Activated T-cell treated with anti-CD3 and anti-CD28 coated beads, Interleukin-2, amount 50 U/mL, for 24 hours (primary cell): ENCODE measurements around the gene MOCS2.
"Not testable (repeated sequence)": the region's sequence is repeated elsewhere in the genome, so short reads cannot be mapped to it uniquely, and the experiment has no call there.

Experiments
- DNase-seq: peaks from one replicate; pipeline ENCODE4 v3.0.0-alpha.2; 2020
- H3K27ac Mint-ChIP-seq: 2 replicates; pipeline ENCODE4 v1.8.0; 2020; ENCODE audit warnings: mild to moderate bottlenecking, mixed read lengths
- H3K27me3 Mint-ChIP-seq: 2 replicates; pipeline ENCODE4 v1.8.0; 2020; ENCODE audit warnings: mixed read lengths
- H3K36me3 Mint-ChIP-seq: 2 replicates; pipeline ENCODE4 v1.8.0; 2020; ENCODE audit warnings: low read depth, mixed read lengths
- H3K4me1 Mint-ChIP-seq: 2 replicates; pipeline ENCODE4 v1.8.0; 2020; ENCODE audit warnings: low read depth, mixed read lengths
- H3K4me3 Mint-ChIP-seq: 2 replicates; pipeline ENCODE4 v1.8.0; 2020; ENCODE audit warnings: mild to moderate bottlenecking, moderate library complexity, mixed read lengths
- H3K9me3 Mint-ChIP-seq: 2 replicates; pipeline ENCODE4 v1.8.0; 2020; ENCODE audit warnings: mixed read lengths

Gene MOCS2

GRCh38 chr5:53109443-53110127 lies at the start of gene MOCS2:
TSS of gene MOCS2 (minus strand) at chr5:53109757. CDS start at chr5:53107174, 2,583 bp downstream.
- DNase-seq, result peak; percentile 93
- Mint-ChIP-seq H3K4me3 (peak within 1 kb of the TSS; percentile 95), H3K36me3 (peaks cover 40% of the 10 kb centered on the region), H3K4me1 (peaks cover 49% of the 10 kb centered on the region), H3K9me3 (no peaks in the 10 kb centered on the region), H3K27me3 (no peaks in the 10 kb centered on the region), H3K27ac (peak within 1 kb of the TSS; percentile 93)

GRCh38 chr5:53151713-53152458 lies 42.3 kb upstream of the MOCS2 start:
- no peaks in the 10 kb centered on the region for H3K4me1 Mint-ChIP-seq
- H3K27ac Mint-ChIP-seq, result no peak overlapping the region
- no peaks in the 10 kb centered on the region for H3K9me3 Mint-ChIP-seq
- no peak overlapping the region for H3K4me3 Mint-ChIP-seq
- no peak for DNase-seq
- peaks cover 3% of the 10 kb centered on the region for H3K27me3 Mint-ChIP-seq
- no peaks in the 10 kb centered on the region for H3K36me3 Mint-ChIP-seq

GRCh38 chr5:53133020-53133419 lies 23.5 kb upstream of the MOCS2 start:
- no peak for DNase-seq
- Mint-ChIP-seq H3K27ac (no peak overlapping the region), H3K27me3 (no peaks in the 10 kb centered on the region), H3K4me3 (no peak overlapping the region), H3K9me3 (no peaks in the 10 kb centered on the region), H3K36me3 (no peaks in the 10 kb centered on the region), H3K4me1 (no peaks in the 10 kb centered on the region)

- no peaks in the 10 kb centered on the region for H3K9me3 Mint-ChIP-seq
- no peak overlapping the region for H3K27ac Mint-ChIP-seq
- no peaks in the 10 kb centered on the region for H3K36me3 Mint-ChIP-seq
- DNase-seq, result no peak
- H3K27me3 Mint-ChIP-seq, result no peaks in the 10 kb centered on the region
- H3K4me1 Mint-ChIP-seq, result no peaks in the 10 kb centered on the region
- no peak overlapping the region for H3K4me3 Mint-ChIP-seq
Measured at GRCh38 chr5:53130266-53130665, 20.7 kb upstream of the MOCS2 start.

GRCh38 chr5:53128481-53128880 lies 18.9 kb upstream of the MOCS2 start:
- H3K9me3 Mint-ChIP-seq, result no peaks in the 10 kb centered on the region
- H3K4me1 Mint-ChIP-seq, result no peaks in the 10 kb centered on the region
- no peaks in the 10 kb centered on the region for H3K36me3 Mint-ChIP-seq
- no peaks in the 10 kb centered on the region for H3K27me3 Mint-ChIP-seq
- H3K27ac Mint-ChIP-seq, result no peak overlapping the region
- H3K4me3 Mint-ChIP-seq, result no peak overlapping the region
- no peak for DNase-seq

- H3K27me3 Mint-ChIP-seq, result no peaks in the 10 kb centered on the region
- no peak overlapping the region for H3K4me3 Mint-ChIP-seq
- H3K4me1 Mint-ChIP-seq, result no peaks in the 10 kb centered on the region
- DNase-seq, result no peak
- H3K36me3 Mint-ChIP-seq, result no peaks in the 10 kb centered on the region
- no peaks in the 10 kb centered on the region for H3K9me3 Mint-ChIP-seq
- H3K27ac Mint-ChIP-seq, result no peak overlapping the region
Measured at GRCh38 chr5:53127107-53127506, 17.6 kb upstream of the MOCS2 start.

GRCh38 chr5:53126521-53126920 lies 17.0 kb upstream of the MOCS2 start:
- no peak overlapping the region for H3K4me3 Mint-ChIP-seq
- H3K9me3 Mint-ChIP-seq, result no peaks in the 10 kb centered on the region
- no peak overlapping the region for H3K27ac Mint-ChIP-seq
- H3K4me1 Mint-ChIP-seq, result no peaks in the 10 kb centered on the region
- no peak for DNase-seq
- H3K27me3 Mint-ChIP-seq, result no peaks in the 10 kb centered on the region
- no peaks in the 10 kb centered on the region for H3K36me3 Mint-ChIP-seq

GRCh38 chr5:53123702-53124101 lies 14.1 kb upstream of the MOCS2 start:
- Mint-ChIP-seq H3K27ac (no peak overlapping the region), H3K9me3 (no peaks in the 10 kb centered on the region), H3K36me3 (no peaks in the 10 kb centered on the region), H3K4me1 (no peaks in the 10 kb centered on the region), H3K4me3 (no peak overlapping the region), H3K27me3 (no peaks in the 10 kb centered on the region)
- DNase-seq, result no peak

GRCh38 chr5:53120165-53120564 lies 10.6 kb upstream of the MOCS2 start:
- Mint-ChIP-seq H3K27ac (no peak overlapping the region), H3K4me1 (no peaks in the 10 kb centered on the region), H3K27me3 (no peaks in the 10 kb centered on the region), H3K9me3 (no peaks in the 10 kb centered on the region), H3K36me3 (no peaks in the 10 kb centered on the region), H3K4me3 (no peak overlapping the region)
- DNase-seq, result no peak

GRCh38 chr5:53118879-53119278 lies 9.3 kb upstream of the MOCS2 start:
- Mint-ChIP-seq H3K36me3 (no peaks in the 10 kb centered on the region), H3K27ac (no peak overlapping the region), H3K9me3 (no peaks in the 10 kb centered on the region), H3K27me3 (no peaks in the 10 kb centered on the region), H3K4me1 (no peaks in the 10 kb centered on the region), H3K4me3 (no peak overlapping the region)
- no peak for DNase-seq

GRCh38 chr5:53116597-53116996 lies 7.0 kb upstream of the MOCS2 start:
- Mint-ChIP-seq H3K9me3 (no peaks in the 10 kb centered on the region), H3K4me3 (no peak overlapping the region), H3K27ac (no peak overlapping the region), H3K36me3 (no peaks in the 10 kb centered on the region), H3K27me3 (no peaks in the 10 kb centered on the region), H3K4me1 (no peaks in the 10 kb centered on the region)
- no peak for DNase-seq

- no peak overlapping the region for H3K4me3 Mint-ChIP-seq
- no peaks in the 10 kb centered on the region for H3K27me3 Mint-ChIP-seq
- H3K4me1 Mint-ChIP-seq, result peaks cover 12% of the 10 kb centered on the region
- H3K9me3 Mint-ChIP-seq, result no peaks in the 10 kb centered on the region
- H3K36me3 Mint-ChIP-seq, result peaks cover 2% of the 10 kb centered on the region
- H3K27ac Mint-ChIP-seq, result no peak overlapping the region
- no peak for DNase-seq
Measured at GRCh38 chr5:53114988-53115387, 5.4 kb upstream of the MOCS2 start.

- Mint-ChIP-seq H3K27ac (no peak overlapping the region), H3K27me3 (no peaks in the 10 kb centered on the region), H3K9me3 (no peaks in the 10 kb centered on the region), H3K4me3 (no peak overlapping the region), H3K36me3 (peaks cover 9% of the 10 kb centered on the region), H3K4me1 (peaks cover 13% of the 10 kb centered on the region)
- no peak for DNase-seq
Measured at GRCh38 chr5:53113947-53114346, 4.4 kb upstream of the MOCS2 start.

- no peak overlapping the region for H3K27ac Mint-ChIP-seq
- DNase-seq, result no peak
- H3K27me3 Mint-ChIP-seq, result no peaks in the 10 kb centered on the region
- no peaks in the 10 kb centered on the region for H3K9me3 Mint-ChIP-seq
- no peak overlapping the region for H3K4me3 Mint-ChIP-seq
- H3K36me3 Mint-ChIP-seq, result peaks cover 9% of the 10 kb centered on the region
- H3K4me1 Mint-ChIP-seq, result peaks cover 19% of the 10 kb centered on the region
Measured at GRCh38 chr5:53112909-53113308, 3.4 kb upstream of the MOCS2 start.

GRCh38 chr5:53112307-53112706 lies 2.8 kb upstream of the MOCS2 start:
- H3K4me1 Mint-ChIP-seq, result peaks cover 25% of the 10 kb centered on the region
- H3K4me3 Mint-ChIP-seq, H3K9me3 Mint-ChIP-seq, H3K27me3 Mint-ChIP-seq, DNase-seq, H3K27ac Mint-ChIP-seq: not testable (repeated sequence)
- peaks cover 14% of the 10 kb centered on the region for H3K36me3 Mint-ChIP-seq
